Duodenal mucosa (tissue), 2 donors: Measurements from ENCODE around the gene LIMS3.
"Not testable (repeated sequence)": the region's sequence is repeated elsewhere in the genome, so short reads cannot be mapped to it uniquely, and the experiment has no call there.

ENCODE experiments used
- H3K27ac ChIP-seq: one replicate; pipeline ENCODE4 v1.7.0; 2013; ENCODE audit warnings: low read depth, low read length
- H3K27me3 ChIP-seq, 2 donors: one replicate each; pipeline ENCODE4 v1.7.0; 2013; ENCODE audit warnings: low read length in 2 of 2, control low read depth in 1 of 2; ENCODE audit not compliant: insufficient read depth in 2 of 2, control insufficient read depth in 1 of 2
- H3K36me3 ChIP-seq, 2 donors: one replicate each; pipeline ENCODE4 v1.7.0; 2013; ENCODE audit warnings: low read length in 2 of 2, control low read depth in 1 of 2; ENCODE audit not compliant: insufficient read depth in 2 of 2, control insufficient read depth in 1 of 2
- H3K4me1 ChIP-seq, 2 donors: one replicate each; pipeline ENCODE4 v1.7.0; 2013; ENCODE audit warnings: low read length in 2 of 2, control low read depth in 1 of 2; ENCODE audit not compliant: insufficient read depth in 2 of 2, control insufficient read depth in 1 of 2
- H3K4me3 ChIP-seq, 2 donors: one replicate each; pipeline ENCODE4 v1.7.0; 2013; ENCODE audit warnings: low read length in 2 of 2, low read depth in 1 of 2
- H3K9ac ChIP-seq, 2 donors: one replicate each; pipeline ENCODE4 v1.7.0; 2013; ENCODE audit warnings: low read length in 2 of 2, low read depth in 1 of 2
- H3K9me3 ChIP-seq, 2 donors: one replicate each; pipeline ENCODE4 v1.7.0; 2013; ENCODE audit warnings: low read length in 2 of 2, control low read depth in 1 of 2; ENCODE audit not compliant: control insufficient read depth in 1 of 2

Gene LIMS3

GRCh38 chr2:109924481-109924880, 26.0 kb downstream of the LIMS3 start:
- H3K9me3 ChIP-seq, H3K36me3 ChIP-seq, H3K27ac ChIP-seq, H3K4me1 ChIP-seq, H3K27me3 ChIP-seq, H3K4me3 ChIP-seq, H3K9ac ChIP-seq: not testable (repeated sequence)

- H3K36me3 ChIP-seq, H3K9me3 ChIP-seq, H3K27ac ChIP-seq, H3K4me1 ChIP-seq, H3K9ac ChIP-seq, H3K27me3 ChIP-seq, H3K4me3 ChIP-seq: not testable (repeated sequence)
Observed at GRCh38 chr2:109927803-109928202, 29.3 kb downstream of the LIMS3 start.

DNA sequence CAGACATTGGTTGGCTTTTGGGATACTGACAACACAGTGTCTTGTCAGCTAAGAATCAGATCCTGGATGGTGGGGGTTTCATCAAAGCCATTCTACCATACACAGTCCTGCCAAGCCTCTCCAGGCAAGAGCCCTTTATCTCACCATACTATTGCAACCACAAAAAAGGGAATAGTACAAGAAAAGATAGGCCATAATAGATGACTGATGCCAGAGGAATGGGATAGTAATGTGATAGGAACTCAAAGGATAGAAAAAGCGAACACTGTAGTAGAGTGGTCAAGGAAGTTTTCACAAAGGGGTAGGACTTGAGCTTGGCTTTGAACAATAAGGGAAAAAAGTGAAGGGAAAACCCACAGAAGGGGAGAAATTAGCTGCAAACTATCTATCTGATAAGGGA, 30.7 kb downstream of the LIMS3 start:
- H3K4me1 ChIP-seq, H3K9me3 ChIP-seq, H3K27ac ChIP-seq, H3K36me3 ChIP-seq, H3K27me3 ChIP-seq, H3K9ac ChIP-seq, H3K4me3 ChIP-seq: not testable (repeated sequence)

GRCh38 chr2:109936534-109936933, 38.0 kb downstream of the LIMS3 start:
- H3K9me3 ChIP-seq, H3K27me3 ChIP-seq, H3K27ac ChIP-seq, H3K4me1 ChIP-seq, H3K9ac ChIP-seq, H3K4me3 ChIP-seq, H3K36me3 ChIP-seq: not testable (repeated sequence)

DNA sequence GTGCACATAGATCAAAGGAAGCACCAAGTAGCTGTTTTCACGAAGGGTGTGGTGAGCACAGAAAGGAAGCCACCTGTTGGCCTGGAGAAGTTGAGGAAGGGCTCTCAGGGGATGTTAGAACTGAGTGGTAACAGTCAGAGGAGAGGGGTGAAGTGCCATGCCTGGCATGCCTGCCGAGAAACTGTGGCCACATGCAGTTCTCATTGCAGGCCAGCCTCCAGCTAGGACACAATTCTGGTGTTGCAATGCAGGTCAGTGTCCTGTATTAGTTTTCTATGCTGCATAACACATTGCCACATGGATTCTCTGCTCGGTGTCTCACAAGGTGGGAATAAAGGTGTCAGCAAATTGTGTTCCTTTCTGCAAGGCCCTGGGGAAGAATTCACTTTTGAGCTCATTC, 46.9 kb downstream of the LIMS3 start:
- H3K27me3 ChIP-seq, result not testable (repeated sequence)

DNA sequence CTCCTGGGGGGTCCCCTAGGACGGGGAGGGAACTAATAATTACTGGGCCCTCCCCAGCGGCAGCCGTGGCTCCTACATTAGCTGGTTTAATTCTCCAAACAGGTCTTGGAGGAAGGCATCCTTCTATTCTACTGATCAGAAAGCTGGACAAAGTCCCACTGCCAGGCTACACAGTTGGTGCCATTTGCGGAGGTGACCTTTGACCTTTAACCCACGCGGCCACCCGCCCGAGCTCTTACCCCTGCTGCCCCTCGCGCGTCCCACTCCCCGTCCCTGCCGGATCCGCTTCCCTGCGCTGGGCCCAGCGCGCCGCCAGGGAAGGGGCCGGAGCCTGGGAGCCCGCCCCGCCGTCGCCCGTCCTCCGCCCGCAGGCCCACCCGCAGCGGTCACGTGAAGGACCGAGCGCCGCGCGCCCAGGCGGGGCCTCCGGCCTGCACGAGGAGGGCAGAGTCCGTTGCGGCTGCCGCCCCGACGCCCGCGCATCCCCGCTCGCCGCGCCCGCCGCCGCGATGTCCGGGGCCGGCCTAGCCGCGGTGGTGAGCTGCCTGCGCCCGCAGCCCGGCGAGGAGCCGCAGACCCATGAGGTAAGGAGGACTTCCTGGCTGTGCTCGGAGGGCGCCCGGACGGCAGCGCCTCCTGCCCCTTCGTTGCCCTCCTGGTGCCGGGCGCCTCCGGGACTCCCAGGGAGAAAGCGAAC, 48.9 kb downstream of the LIMS3 start:
- H3K36me3 ChIP-seq, H3K27ac ChIP-seq, H3K4me3 ChIP-seq, H3K27me3 ChIP-seq, H3K9ac ChIP-seq, H3K9me3 ChIP-seq, H3K4me1 ChIP-seq: not testable (repeated sequence)

More for the DNA sequence above, 46.9 kb downstream of the LIMS3 start:
- H3K36me3 ChIP-seq, H3K9ac ChIP-seq, H3K4me1 ChIP-seq, H3K27ac ChIP-seq, H3K9me3 ChIP-seq, H3K4me3 ChIP-seq: not testable (repeated sequence)

DNA sequence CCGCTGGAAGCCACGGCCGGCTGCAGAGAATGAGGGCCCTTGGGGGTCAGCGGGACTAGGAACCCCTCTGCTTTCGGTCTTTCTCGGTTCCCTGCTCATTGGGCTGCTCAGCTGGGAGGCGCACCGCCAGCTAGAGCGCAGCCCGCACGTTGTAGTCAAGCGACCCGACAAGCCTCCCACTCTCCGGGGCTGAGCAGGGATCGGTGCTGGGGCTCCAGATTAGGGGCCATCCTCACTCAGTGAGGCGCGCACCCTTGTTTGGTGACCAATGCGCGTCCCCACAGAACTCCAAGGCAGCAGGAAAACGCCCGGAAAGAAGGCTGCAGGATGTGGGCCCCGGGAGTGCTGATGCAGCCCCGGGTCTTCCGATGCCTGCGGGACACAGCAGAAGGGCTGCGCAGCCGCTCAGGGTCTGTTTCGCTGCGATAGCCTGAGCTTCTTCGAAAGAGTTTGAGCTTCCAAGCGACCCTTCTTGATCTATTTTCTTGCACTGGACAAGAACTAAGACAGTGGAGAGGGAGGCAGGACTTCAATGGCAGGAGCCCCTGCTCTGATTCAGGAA, 49.6 kb downstream of the LIMS3 start:
- H3K27me3 ChIP-seq, H3K9me3 ChIP-seq, H3K9ac ChIP-seq, H3K4me1 ChIP-seq, H3K36me3 ChIP-seq, H3K27ac ChIP-seq, H3K4me3 ChIP-seq: not testable (repeated sequence)

DNA sequence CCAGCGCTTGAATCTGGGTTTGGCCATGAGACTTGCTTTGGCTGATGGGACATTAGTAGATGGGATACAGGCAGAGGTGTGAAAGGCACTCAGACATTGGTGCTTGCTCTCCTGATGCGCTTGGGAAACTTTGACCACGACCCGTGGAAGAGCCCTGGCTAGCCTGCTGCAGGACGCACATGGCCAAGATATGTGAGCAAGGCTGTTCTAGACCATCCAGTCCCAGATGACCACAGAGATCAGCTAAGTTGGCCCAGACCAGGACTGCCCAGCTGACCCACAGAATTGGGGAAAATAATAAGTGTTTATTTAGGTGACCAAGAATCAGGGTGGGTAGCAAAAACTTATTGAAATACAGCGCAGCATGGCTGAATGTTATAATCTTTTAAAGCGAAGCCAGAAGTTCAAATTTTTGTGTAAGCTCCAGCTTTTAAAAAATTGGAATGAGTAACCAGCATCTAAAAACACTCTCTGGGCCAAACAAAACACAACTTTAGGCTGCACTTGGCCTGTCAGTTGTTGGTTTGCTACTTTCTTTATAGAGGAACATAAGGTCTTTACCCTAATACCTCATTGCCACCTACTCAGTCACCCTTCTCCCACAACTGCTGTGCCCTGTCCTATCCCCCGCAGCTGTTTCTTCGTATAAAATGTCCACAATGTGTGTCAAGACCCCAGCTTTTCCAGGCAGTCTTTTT, 51.8 kb downstream of the LIMS3 start:
- not testable (repeated sequence) for H3K36me3 ChIP-seq, H3K27ac ChIP-seq, H3K4me3 ChIP-seq, H3K4me1 ChIP-seq, H3K27me3 ChIP-seq, H3K9me3 ChIP-seq, H3K9ac ChIP-seq

DNA sequence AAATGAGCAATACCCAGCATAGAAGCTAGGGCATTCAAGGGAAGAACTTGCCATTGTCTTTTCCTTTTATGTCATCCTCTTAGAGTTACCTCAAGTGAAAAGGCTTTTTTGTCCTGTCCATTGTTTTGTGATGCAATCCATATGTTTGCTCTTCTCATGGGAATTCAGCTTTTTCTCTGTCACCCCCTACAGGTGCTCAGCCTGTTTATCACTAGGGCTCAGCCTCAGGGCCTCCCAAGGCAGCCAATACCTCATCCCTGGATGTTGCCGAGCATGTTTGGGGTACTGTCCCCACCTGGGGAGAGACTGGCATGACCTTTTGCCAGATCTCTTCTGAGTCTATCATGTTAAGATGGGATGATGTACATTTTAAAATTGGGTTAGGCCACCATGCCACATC, 65.5 kb downstream of the LIMS3 start:
- H3K27ac ChIP-seq, result not testable (repeated sequence)

DNA sequence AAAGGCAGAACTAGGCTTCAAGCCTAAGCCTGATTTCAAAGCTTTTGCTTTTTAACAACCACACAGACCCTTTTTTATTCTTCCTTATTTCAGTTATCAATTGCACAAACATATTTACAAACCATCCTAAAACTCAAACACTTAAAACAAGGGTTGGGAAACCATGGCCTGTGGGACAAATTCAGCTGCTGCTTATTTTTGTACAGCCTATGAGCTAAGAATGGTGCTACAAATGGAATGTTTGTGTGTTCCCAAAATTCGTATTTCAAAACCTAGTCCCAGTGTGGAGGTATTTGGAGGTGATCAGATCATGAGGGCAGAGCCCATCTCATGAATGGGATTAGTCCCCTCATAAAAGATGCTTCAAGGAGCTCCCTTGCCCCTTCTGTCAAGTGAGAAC, 67.0 kb downstream of the LIMS3 start:
- not testable (repeated sequence) for H3K4me1 ChIP-seq, H3K9ac ChIP-seq

More for the DNA sequence above, 65.5 kb downstream of the LIMS3 start:
- not testable (repeated sequence) for H3K9ac ChIP-seq, H3K4me1 ChIP-seq, H3K9me3 ChIP-seq, H3K4me3 ChIP-seq, H3K36me3 ChIP-seq, H3K27me3 ChIP-seq

More for the DNA sequence above, 67.0 kb downstream of the LIMS3 start:
- H3K4me3 ChIP-seq, H3K9me3 ChIP-seq, H3K27ac ChIP-seq, H3K27me3 ChIP-seq, H3K36me3 ChIP-seq: not testable (repeated sequence)
